Subcutaneous adipose tissue (tissue), 4 donors: Measurements from ENCODE around the gene APOC1. TPM values are rescaled to one million over a fixed set of nuclear protein-coding genes. Genes with fewer than 3 reads are reported as not detected.

Experiments
- total RNA-seq, 4 donors: library from RNA; depleted of rRNA; stranded (reverse); fragments of >200 nt; gene quantifications; one replicate each; pipeline ENCODE4 v1.1.0, GENCODE V29; 2016
- TF ChIP-seq, protein P1 (sequence below): fragments of 450-650 bp; IDR thresholded peaks from one replicate; pipeline ENCODE4 v1.5.1; 2016; ENCODE audit warnings: low read depth, mild to moderate bottlenecking, control low read depth, antibody characterized with exemption, moderate library complexity

The APOC1 gene
- total RNA-seq, 4 donors from 2014 or later: 30.7 to 394 (median 88.3) TPM

DNA sequence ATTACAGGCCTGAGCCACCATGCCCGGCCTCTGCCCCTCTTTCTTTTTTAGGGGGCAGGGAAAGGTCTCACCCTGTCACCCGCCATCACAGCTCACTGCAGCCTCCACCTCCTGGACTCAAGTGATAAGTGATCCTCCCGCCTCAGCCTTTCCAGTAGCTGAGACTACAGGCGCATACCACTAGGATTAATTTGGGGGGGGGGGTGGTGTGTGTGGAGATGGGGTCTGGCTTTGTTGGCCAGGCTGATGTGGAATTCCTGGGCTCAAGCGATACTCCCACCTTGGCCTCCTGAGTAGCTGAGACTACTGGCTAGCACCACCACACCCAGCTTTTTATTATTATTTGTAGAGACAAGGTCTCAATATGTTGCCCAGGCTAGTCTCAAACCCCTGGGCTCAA is 4.6 kb upstream of the APOC1 start:
- TF ChIP-seq, protein P1, sequence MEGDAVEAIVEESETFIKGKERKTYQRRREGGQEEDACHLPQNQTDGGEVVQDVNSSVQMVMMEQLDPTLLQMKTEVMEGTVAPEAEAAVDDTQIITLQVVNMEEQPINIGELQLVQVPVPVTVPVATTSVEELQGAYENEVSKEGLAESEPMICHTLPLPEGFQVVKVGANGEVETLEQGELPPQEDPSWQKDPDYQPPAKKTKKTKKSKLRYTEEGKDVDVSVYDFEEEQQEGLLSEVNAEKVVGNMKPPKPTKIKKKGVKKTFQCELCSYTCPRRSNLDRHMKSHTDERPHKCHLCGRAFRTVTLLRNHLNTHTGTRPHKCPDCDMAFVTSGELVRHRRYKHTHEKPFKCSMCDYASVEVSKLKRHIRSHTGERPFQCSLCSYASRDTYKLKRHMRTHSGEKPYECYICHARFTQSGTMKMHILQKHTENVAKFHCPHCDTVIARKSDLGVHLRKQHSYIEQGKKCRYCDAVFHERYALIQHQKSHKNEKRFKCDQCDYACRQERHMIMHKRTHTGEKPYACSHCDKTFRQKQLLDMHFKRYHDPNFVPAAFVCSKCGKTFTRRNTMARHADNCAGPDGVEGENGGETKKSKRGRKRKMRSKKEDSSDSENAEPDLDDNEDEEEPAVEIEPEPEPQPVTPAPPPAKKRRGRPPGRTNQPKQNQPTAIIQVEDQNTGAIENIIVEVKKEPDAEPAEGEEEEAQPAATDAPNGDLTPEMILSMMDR: no peak

DNA sequence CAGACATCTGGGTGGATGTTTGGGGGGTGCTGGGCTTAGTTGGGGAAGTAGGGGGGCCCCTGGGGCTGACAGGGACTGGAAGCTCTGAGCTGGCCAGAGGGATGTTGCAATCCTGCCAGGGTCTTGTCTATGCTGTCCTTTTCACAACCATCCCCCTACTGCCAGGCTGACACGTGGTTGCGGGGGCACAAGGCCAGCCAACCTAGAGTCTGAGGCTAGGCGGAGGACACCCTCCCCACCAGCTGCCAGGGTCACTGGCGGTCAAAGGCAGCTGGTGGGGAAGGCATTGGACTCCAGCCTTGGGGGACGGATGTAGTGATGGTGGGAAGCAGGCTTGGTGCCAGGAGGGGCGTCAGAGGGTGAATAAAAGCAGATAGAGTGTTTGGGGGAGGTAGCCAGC is 1.6 kb upstream of the APOC1 start:
- TF ChIP-seq, protein P1: no peak

DNA sequence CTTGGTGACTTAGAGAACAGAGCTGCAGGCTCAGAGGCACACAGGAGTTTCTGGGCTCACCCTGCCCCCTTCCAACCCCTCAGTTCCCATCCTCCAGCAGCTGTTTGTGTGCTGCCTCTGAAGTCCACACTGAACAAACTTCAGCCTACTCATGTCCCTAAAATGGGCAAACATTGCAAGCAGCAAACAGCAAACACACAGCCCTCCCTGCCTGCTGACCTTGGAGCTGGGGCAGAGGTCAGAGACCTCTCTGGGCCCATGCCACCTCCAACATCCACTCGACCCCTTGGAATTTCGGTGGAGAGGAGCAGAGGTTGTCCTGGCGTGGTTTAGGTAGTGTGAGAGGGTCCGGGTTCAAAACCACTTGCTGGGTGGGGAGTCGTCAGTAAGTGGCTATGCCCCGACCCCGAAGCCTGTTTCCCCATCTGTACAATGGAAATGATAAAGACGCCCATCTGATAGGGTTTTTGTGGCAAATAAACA is 9.9 kb downstream of the APOC1 start:
- TF ChIP-seq, protein P1: no peak

DNA sequence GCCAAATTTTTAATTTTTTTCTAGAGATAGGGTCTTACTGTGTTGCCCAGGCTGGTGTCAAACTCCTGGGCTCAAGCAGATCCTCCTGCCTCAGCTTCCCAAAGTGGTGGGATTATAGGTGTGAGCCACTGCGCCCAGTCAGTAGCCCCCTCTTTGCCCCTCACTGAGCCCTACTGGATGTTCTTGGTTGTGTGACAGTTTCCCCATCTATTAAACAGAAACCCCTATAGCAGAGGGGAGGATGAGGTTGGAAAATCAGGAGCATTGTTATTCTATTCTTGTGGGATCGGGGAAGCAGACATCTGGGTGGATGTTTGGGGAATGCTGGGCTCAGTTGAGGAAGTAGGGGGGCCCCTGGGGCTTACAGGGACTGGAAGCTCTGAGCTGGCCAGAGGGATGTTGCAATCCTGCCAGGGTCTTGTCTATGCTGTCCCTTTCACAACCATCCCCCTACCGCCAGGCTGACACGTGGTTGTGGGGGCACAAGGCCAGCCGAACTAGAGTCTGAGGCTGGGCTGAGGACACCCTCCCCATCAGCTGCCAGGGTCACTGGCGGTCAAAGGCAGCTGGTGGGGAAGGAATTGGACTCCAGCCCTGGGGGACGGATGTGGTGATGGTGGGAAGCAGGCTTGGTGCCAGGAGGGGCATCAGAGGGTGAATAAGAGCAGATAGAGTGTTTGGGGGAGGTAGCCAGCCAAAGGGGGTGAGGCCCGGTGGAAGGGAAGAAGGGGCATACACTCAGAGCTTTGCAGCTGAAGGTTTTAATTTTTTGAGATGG is 10.9 kb downstream of the APOC1 start:
- TF ChIP-seq, protein P1: no peak

DNA sequence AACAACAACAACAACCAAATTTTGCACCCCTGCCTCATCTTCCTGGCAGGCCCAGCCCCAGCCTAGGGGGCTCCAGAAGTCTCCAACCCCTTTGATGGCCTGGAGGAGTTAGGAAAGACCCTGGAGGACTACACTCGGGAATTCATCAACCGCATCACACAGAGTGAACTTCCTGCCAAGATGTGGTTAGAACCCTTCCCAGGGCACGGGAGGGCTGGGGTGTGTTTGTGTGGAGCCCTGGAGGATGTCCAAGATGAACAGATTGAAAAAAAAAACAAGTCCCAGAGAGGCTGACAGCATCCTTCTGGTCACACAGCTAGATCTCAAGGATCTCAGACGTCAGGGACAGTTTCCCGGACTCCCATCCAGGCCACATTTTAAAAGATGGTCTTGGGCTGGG is 13.3 kb downstream of the APOC1 start:
- TF ChIP-seq, protein P1: no peak

DNA sequence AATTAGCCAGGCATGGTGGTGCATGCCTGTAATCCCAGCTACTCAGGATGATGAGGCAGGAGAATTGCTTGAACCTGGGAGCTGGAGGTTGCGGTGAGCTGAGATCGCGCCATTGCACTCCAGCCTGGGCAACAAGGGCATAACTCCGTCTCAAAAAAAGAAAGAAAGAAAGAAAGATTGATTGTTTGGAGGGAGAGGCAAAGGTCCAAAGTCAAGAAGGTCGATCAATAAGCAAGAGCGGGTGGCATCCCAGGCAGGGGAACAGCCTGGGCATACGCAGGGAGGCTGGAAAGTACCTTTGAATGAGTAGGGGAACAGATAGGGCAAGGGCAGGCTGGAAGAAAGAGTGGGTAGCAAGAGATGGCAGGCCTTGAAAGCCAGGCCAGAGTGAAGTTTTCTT is 15.7 kb downstream of the APOC1 start:
- TF ChIP-seq, protein P1: no peak

DNA sequence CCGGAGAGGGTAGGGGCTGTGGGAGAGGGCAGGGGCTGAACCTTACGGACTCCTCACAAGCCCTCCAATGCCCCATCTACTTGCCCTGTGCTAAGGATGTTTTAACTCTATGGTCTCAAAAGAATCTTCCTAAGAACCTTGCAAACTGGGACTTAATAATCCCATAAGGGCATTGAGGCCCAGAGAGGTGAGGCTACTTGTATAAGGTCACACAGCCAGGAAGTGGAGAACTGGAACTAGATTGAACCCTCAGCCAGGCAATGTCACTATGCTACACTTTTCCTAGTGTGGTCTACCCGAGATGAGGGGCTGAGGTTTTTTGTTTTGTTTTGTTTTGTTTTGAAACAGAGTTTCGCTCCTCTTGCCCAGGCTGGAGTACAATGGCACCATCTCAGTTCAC is 17.1 kb downstream of the APOC1 start:
- TF ChIP-seq, protein P1: no peak
